ENCODE results near the gene CBX1.
A peak's percentile ranks its signal among the peaks of the same experiment; 100 is the strongest.
"Not testable (repeated sequence)": the region's sequence is repeated elsewhere in the genome, so short reads cannot be mapped to it uniquely, and the experiment has no call there.

CBX1 gene

DNA sequence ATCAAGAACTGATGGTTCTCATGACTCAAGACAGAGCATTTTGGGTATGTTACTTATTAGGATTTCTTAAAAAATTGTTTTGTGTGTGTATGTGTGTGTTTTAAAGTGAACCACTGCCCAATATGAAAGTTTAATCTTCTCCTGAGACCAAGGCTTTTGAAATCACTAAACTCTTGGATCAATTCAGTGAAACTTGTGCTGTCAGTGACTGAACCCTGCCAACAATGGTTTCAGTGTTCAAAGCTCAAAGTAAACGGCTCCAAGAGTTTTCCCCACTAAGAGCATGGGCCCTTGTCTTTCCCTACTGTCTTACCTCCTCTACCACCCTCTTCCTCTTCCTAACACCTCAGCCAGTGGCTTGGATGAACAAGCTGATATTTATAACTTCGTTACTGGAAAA lies 31.1 kb downstream of the CBX1 start:
- DNase-seq, result no peak

DNA sequence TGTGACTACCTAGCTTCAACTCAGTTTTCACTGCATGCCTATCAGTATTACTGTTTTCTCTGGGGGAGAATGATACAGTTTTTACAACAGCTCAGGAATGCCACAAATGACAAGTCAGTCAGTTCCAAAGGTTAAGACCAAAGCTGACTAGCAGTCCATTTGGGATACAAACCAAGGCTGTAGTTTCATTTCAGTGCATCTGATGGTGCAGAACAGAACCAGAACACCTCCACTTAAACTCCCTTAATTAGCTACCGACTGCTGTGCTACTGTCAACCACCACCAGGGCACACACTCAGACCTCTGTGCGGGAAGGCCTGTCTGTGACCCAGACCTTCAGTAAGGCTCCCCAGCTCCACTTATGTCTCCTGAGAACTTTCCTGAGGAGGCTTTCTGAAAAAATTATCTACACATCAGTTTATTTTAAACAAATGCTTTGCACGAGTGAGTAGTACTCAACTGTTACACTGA lies 32.8 kb downstream of the CBX1 start:
- DNase-seq, result peak; percentile 65

DNA sequence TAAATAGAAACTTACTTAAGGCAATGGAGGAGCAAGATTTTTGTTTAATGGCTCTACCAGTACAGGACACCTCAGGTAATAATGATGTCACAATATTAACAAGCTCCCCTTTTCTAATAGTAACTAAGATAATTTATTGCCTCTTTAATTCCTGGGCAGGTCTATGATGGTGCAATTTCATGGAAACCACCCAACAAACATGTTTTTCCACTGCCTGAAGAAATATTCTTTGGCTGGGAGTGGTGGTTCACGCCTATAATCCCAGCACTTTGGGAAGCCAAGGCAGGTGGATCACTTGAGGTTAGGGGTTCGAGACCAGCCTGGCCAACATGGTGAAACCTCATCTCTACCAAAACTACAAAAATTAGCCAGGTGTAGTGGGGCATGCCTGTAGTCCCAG lies 33.5 kb downstream of the CBX1 start:
- not testable (repeated sequence) for DNase-seq

DNA sequence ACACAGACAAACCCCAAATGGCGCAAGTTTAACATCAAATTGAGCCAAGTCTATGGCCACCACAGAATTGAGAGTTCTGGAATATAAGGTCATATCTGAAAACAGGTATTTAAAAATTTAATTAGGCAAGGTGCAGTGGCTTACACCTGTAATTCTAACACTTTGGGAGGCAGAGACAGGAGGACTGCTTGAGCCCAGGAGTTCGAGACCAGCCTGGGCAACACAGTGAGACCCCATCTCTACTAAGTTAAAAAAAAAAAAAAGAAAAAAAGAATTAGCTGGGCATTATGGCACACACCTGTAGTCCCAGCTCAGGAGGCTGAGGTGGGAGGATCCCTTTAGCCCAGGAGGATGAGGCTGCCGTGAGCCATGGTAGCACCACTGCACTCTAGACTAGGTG lies 34.0 kb downstream of the CBX1 start:
- no peak for DNase-seq

DNA sequence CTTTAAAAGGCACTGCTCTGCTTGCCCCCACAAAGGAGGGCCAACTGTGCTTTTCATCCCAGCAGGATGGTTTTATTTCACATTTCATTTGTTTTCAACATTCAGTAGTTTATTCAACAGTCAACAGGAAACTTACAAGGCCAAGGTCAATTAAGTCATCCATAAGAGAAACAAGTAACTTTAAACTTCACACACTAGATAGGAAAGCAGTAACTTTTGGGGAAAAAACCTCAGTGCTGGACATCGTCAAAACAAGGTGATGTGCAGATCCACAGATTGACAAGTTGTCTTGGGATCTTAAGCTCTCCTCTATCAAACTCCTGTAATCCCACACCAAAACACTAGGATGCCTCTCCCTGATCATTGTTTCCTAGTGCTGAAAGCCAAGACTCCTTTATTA lies 34.6 kb downstream of the CBX1 start:
- no peak for DNase-seq

DNA sequence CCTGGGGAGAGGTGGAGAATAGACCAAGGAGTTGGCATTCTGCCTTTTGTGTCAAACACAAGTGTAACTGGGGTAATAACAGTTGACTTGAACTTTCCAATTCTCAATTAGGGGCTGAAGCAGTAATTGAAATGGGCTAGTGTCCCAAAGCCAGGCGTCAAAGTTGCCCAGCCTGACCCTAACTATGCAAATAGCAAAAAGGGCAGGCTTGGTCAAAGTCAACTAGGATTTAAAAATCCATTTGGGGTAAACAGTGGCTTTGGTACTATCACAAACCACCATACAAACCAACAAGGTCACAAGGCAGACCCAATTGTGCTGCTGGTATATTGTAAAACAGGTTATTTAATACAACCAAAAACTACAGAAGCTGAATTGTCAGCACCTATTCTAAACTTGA lies 35.1 kb downstream of the CBX1 start:
- DNase-seq, result no peak

DNA sequence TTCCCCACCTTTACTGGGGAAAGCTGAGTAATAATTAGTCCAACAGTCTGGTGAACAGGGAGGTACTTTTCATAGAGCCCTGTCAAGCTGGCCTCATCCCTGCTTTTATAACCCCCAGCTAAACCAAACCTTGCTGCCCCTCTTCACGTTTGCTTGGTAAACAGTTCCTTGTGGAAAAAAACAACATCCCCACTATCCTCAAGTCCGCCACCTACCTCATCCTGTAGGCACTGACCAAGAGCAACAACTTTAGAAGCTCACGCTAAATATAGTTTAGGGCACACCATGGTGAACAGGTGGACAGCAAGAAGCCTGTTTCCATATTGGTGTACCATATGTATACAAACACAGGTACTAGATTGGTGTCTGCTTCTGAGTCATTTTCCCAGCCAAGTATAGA lies 36.6 kb downstream of the CBX1 start:
- DNase-seq, result no peak

DNA sequence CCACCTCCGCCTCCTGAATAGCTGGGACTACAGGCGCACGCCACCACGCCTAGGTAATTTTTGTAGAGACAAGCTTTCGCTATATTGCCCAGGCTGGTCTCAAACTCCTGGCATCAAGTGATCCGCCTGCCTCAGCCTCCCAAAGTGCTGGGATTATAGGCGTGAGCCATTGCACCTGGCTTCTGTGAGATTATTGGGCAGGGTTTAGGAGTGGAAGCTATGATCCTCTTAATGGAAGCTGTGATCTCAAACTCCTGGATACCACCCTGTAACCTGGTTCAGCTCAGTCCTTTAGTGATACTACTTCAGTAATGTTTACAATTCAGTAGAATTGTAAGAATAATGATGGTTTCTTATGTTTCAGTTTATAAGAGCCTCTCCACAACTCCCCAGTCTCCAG lies 39.0 kb downstream of the CBX1 start:
- no peak for DNase-seq

DNA sequence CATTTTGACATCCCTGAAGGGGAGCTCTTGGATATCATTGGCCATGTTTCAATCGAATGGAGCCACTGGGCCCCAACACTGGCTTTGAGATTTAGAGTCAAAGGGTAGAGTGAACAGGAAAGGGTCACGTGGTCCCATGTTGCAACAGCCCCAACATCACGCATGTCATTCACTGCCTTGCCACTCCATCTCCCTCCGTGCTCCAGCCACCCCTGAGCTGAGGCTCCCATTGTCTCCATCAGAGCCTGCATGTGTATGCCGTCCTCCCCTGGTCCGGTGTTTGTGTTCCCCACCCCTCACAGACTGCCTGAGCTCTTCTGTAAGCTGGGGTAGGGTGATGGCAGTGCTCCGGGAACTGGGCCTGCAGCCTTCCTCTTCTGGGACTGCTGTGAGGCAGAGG lies 41.0 kb downstream of the CBX1 start:
- DNase-seq, result no peak

DNA sequence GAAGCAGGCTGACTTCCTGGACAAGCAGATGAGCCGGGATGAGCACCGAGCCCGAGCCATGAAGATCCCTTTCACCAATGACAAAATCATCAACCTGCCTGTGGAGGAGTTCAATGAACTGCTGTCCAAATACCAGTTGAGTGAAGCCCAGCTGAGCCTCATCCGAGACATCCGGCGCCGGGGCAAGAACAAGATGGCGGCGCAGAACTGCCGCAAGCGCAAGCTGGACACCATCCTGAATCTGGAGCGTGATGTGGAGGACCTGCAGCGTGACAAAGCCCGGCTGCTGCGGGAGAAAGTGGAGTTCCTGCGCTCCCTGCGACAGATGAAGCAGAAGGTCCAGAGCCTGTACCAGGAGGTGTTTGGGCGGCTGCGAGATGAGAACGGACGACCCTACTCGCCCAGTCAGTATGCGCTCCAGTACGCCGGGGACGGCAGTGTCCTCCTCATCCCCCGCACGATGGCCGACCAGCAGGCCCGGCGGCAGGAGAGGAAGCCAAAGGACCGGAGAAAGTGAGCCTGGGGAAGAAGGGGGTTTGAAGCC lies 42.1 kb downstream of the CBX1 start:
- no peak for DNase-seq

DNA sequence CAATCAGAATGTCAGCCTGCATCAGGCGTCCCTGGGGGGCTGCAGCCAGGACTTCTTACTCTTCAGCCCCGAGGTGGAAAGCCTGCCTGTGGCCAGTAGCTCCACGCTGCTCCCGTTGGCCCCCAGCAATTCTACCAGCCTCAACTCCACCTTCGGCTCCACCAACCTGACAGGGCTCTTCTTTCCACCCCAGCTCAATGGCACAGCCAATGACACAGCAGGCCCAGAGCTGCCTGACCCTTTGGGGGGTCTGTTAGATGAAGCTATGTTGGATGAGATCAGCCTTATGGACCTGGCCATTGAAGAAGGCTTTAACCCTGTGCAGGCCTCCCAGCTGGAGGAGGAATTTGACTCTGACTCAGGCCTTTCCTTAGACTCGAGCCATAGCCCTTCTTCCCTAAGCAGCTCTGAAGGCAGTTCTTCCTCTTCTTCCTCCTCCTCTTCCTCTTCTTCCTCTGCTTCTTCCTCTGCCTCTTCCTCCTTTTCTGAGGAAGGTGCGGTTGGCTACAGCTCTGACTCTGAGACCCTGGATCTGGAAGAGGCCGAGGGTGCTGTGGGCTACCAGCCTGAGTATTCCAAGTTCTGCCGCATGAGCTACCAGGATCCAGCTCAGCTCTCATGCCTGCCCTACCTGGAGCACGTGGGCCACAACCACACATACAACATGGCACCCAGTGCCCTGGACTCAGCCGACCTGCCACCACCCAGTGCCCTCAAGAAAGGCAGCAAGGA lies 42.7 kb downstream of the CBX1 start:
- DNase-seq, result no peak

DNA sequence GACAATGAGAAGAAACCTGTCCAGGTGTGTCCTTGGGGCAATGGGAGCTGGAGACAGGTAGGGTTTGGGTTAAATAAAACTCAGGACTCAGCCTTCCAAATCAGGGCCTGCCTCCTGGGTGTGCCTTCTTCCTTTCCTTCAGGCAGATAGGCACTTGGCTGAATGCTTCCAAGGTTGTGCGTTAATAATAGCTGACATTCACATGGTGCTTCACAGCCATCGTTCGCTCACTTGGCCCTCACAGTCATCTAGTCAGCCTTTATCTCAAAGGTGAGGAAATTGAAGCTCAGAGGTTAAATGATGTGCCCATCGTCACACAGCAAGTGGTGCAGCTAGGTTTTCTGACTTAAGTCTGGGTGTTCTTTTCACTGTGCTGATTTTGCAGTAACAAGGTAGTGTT lies 43.7 kb downstream of the CBX1 start:
- no peak for DNase-seq

DNA sequence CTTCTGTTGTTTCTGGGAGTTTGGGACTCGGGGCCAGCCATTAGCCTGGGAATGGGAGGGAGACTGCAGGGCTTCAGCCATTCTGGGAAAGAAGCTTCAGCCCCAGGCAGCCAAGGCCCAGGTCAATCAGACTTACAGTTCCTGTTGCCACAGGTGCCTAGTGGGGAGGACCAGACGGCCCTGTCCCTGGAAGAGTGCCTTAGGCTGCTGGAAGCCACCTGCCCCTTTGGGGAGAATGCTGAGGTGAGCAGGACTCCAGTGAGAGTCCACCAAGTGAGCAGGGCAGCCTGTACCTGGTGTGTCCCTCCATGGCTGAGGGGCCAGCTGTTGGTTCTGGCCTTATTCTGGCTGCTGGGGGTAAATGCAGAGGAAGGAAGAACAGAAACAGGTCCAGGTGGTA lies 44.4 kb downstream of the CBX1 start:
- no peak for DNase-seq

DNA sequence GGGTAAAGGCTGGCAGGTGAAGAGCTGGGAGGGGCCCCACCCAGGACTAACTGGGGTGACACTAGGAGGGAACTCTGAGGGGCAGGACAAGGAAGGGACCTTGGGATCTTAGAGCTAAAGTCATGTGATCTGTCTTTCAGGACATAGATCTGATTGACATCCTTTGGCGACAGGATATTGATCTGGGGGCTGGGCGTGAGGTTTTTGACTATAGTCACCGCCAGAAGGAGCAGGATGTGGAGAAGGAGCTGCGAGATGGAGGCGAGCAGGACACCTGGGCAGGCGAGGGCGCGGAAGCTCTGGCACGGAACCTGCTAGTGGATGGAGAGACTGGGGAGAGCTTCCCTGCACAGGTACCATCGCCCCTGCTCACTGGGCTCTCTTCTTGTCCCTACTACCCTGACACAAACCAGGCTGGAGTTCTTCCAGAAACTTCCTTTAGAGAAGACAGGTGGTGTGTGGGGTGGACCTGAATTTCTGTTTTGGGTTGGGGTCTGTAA lies 45.0 kb downstream of the CBX1 start:
- no peak for DNase-seq

DNA sequence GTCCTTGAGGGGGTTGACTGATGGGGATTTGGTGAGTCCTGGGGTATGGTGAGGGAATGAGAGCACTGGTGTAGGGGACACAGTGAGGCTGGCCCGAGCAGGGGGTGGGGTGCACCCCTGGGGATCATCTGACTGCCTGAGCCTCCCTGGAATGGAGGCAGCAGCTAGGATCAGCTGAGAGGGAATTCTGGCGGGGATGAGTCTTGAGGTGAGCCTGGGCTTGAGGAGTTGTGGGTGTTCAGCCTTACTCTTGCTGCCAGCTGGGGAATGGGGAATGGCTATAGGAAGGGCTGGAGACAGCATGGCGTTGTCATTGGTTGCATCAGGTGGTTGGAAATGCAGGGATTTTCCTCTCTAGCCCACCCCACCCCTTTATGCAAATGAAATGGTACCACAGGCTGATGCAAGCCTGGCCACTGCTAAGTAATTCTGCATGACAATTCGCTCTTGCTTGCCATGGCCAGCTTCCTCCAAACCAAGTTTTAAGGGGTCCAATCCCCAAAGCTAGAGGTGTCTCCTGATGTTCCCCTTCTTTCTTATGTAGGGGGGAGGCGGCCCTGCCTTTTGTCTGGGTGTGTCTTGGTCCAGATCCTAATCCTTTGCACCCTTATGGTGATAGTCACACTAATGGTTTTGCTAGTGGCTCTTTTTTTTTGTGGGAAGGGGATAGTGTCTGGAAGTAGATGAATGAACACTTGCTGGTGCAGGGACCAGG lies 45.6 kb downstream of the CBX1 start:
- peak; percentile 92 for DNase-seq

DNA sequence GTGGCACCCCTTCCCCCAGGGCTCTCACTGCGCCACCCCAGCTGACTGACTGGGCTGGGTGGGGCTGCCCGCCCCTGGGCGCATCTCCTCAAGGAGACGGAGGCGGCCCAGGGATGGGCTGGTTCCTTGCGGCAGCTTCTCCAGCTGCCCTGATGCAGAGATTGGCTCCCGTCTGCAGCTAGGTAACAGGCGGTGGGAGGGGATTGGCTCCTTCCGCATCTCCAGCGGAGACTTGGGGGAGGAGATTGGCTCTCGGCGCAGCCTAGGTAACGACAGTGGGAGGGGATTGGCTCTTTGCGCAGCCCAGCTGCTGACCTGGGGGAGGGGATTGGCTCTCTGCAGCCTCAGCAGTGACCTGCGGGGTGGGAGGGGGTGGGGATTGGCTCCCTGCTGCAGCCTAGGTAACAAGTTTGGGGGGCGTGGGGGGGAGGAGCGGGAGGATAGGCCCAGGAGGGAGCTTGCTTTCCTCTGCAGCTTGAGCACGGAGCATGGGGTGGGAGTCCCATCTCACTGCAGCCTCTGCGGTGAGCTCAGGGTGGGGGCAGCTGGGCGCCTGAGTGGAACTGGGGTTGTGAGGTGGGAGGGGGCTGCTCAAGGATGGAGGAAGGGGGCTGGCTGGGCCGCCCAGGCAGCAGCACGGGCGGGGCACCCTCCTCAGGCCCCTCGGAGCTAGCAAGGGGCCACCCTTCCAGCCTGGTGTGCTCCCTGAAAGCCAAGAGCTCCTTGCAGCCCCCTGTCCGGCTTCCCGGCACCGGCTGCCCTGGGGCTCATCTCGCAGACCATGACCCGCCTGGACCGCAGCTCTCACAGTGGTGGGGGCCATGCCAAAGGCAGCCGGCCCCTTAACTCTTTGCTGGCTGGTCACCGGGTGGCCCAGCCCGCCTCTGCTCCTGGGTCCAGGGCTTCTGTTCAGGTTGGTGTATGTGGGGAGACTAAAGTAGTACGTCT lies 46.8 kb downstream of the CBX1 start:
- peak; percentile 74 for DNase-seq

DNA sequence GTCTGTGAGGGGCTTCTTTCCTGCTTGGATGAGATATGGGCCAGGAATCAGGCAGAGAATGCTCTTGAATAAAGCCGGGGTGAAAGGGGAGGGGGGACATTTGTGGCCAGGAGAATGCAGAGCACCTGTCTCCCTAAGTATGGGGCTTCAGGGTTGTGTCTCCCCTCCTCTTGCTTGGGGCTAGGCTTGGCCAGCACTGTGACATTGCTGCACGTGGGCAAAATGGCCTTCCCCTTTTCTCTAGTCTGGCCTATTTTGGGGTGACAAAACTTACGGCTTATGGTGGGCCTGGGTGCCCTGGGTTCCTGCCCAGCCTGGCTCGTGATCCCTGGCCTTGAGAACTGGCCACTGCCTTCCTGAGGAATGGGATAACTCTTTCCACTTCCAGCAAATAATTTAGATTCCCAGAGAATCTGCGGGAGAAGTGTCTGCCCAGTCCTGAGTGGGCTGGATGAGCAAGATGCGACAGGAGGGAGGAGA lies 47.5 kb downstream of the CBX1 start:
- DNase-seq, result no peak

DNA sequence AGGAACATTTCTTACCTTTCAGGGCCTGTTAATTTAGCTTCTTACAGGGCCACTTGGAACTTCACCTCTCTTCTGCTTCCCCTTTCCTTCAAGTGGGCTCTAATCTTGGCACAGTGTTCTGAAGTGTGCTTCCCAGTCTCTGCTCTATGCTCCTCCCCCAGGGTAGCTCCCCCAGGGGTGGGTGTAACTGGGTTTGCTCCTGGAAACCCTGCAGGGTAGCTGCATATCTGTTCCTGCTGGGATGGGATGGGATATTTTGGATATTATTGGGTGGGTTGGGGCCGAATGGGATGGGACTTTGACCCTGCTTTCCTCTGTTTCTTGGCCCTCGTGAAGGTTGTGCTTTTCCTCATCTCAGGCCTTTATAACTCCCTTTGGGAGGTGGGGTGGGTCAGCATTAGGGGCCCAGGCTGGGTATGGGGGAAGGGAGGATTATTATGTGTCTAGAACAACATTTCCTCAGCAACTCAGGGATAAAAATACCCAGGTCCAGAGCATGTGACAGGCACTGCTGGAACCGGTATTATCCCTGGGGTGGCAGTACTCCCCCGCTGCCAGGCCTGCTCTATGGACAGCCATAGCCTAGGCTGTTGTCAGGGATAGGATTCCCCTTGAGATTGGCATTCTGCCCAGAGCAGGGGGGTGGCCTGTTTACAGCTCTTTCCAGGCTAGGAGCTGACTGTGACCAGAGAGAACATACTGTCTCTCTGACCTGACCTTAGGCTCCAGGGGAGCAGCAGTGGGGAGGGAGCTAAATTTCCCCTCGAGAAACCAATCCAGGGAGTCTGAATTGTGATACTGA lies 48.1 kb downstream of the CBX1 start:
- DNase-seq, result peak; percentile 49

DNA sequence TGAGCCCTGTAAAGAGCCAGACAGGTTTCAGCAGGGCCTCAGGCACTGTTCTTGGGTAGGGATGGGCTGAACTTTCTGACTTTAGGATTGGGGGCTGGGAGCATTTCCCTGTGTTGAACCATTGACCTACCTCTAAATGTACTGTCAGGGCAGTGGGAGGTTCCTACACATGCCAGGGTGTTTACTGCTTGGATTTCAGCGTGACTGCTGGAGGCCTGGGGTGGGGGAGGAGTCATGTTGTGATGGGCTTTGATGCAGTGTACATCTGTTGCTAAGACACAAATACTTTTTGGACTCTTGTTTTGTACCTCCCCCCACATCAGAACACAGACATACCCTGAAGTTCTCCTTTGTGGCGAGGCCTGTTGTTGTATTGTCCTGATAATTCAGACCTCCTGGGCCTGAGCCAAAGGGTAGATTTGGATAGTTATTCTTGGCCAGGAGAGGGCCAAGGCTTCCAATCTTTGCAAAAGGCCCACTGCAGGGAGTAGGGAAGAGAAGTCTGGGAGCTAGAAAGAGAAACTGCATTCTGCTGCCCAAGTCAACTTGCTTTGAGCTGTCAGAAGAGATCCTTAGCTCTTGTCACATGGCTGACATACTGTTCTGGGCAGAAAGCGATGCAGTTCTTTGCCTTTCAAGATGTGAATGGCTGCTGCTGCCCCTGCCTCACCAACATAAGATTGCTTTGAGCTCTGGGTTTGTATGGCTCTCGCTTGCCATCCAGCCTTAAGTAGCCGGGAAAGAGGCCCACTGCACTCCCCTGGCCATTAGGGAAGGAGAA lies 49.4 kb downstream of the CBX1 start:
- peak; percentile 76 for DNase-seq

DNA sequence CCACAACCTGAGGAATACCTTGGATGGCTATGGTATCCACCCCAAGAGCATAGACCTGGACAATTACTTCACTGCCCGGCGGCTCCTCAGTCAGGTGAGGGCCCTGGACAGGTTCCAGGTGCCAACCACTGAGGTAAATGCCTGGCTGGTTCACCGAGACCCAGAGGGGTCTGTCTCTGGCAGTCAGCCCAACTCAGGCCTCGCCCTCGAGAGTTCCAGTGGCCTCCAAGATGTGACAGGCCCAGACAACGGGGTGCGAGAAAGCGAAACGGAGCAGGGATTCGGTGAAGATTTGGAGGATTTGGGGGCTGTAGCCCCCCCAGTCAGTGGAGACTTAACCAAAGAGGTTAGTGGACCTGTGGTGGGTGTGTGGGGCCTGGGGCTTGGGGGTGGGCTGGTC lies 50.0 kb downstream of the CBX1 start:
- DNase-seq, result no peak
